Activated CD8-positive, alpha-beta memory T cell treated with anti-CD3 and anti-CD28 coated beads for 4 hours (primary cell): Measurements from ENCODE around the gene SNRNP48.

Experiments used
- DNase-seq, 2 donors: peaks; one replicate each; pipeline ENCODE4 v3.0.0-alpha.2; 2020; ENCODE audit warnings: low read depth in 2 of 2

Gene SNRNP48

DNA sequence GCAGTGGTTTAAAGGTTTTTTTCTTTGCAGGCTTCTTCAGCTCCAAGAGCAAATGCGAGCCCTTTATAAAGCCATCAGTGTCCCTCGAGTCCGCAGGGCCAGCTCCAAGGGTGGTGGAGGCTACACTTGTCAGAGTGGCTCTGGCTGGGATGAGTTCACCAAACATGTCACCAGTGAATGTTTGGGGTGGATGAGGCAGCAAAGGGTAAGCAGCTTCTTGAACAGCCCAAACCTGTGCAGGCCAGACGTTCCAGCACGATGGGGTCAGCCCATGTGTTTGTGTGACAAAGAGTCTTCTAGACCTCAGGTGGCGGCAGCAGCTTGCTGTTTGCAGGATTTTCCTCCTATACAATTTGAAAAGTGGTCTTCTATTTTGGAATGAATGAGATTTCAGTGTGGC lies 30.8 kb upstream of the SNRNP48 start:
- DNase-seq: no peak

- DNase-seq: no peak
Measured at GRCh38 chr6:7559651-7560385, 30.2 kb upstream of the SNRNP48 start.

DNA sequence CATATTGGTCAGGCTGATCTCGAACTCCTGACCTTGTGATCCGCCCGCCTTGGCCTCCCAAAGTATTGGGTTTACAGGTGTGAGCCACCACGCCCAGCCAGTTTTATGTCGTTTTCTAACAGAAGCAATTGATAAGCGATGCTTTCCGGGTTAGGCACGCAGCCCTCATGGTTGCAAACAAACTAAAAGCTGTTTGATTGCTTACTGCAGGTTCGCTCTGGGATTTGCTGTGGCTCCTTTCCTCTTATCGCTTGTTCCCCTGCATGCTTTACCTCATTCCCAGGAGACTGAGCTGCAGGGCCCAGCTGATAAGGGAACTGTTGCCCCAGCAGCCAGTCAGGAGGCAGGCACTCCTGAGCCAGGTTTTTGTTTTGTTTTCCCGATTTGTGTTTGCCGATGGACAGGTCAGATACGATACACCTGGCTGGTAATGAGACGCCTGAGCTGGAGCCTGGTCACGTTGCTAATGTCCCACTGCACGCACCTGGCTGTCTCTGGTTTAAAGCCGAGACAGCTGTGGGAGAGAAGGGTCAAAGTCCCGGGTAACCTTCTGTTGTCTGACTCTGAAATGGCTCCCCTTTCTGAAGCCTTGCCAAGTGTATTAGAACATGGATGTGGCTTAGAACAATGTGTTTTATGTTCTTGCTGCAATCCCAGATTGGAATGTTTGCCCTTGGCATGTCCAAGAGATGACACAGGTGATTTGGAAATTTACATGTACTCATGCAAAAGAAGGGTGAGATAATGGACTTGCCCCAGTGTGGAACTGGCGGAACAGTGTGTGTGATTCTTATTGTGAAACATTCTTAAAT lies 28.6 kb upstream of the SNRNP48 start:
- DNase-seq: no peak

DNA sequence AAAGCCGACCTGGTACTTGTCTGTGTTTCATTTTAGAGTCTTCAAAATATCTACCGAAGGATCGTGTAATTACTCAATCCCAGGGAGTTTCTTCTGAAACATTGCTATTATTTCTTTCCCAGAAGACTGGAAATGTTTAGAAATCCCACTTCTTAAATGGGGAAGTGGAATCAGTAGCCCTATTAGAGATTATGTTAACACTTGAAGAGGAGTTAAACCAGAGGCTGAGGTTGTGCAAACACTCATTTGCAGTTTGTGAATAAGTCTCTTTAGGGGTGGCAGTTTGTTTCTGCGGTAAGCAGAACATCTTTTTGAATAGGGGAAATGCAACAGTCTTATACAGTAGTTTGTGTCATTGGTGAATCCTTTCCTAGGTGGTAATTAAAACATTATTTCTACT lies 27.2 kb upstream of the SNRNP48 start:
- DNase-seq: no peak

DNA sequence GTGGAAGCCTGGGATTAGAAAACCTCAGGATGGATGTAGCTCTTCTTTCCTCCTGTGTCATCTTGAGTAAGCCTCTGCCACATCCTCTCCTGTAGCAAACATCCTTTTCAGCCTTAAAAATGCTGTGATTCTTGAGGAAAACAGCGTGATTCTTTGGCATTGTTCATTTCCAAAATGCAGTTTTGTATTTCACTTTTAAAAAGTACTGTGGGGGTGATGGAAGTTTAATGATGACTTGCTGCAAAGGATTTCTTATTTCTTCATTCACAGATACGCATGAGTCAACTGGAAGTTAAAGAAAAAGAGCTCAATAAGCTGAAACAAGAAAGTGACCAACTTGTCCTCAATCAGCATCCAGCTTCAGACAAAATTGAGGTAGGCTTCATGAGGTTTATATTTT lies 23.9 kb upstream of the SNRNP48 start:
- no peak for DNase-seq

DNA sequence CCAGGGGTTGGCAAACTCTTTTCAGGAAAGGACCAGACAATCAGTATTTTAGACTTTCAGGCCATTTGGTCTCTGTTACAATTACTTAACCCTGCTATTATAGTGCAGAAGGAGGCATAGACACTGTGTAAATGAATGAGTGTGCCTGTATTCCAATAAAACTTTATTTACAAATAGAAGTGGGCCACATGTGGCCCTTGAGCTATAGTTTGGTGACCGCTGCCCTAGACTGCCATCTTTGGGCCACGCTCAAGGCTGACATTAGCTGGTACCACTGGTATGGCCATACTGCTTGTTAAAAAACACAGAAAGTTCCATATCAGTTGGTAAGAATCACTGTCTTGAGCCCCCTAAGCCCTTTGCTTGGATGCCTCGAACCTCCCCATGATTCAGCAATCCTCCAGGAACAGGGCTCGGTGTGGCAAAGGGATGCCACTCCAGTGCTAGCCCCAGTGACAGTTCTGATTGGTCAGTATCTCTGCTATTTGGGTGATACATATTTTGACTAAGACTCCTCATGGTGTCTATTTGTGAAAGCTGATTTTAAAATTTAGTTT lies 23.3 kb upstream of the SNRNP48 start:
- no peak for DNase-seq

GRCh38 chr6:7568021-7568420 lies 22.0 kb upstream of the SNRNP48 start:
- no peak for DNase-seq

DNA sequence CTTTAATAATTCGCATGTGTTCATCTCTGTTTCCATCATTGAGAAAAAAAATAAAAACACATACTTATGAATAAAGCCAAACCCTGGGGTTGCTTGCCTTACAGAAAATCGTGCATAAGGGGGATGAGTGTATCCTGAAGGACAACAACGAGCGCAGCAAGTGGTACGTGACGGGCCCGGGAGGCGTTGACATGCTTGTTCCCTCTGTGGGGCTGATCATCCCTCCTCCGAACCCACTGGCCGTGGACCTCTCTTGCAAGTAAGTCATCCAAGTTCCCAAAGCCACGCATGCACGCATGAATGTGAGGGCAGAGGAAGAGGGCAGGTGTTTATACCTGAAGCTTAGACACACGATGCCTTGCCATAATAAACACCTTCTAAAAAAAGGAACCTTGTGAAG lies 20.9 kb upstream of the SNRNP48 start:
- no peak for DNase-seq

- DNase-seq: no peak
Measured at GRCh38 chr6:7572213-7572943, 17.6 kb upstream of the SNRNP48 start.

GRCh38 chr6:7574500-7574899 lies 15.5 kb upstream of the SNRNP48 start:
- no peak for DNase-seq

GRCh38 chr6:7578516-7578915 lies 11.5 kb upstream of the SNRNP48 start:
- DNase-seq: no peak

GRCh38 chr6:7578931-7579330 lies 11.1 kb upstream of the SNRNP48 start:
- DNase-seq: no peak

- DNase-seq: no peak
Measured at GRCh38 chr6:7579851-7580250, 10.1 kb upstream of the SNRNP48 start.

DNA sequence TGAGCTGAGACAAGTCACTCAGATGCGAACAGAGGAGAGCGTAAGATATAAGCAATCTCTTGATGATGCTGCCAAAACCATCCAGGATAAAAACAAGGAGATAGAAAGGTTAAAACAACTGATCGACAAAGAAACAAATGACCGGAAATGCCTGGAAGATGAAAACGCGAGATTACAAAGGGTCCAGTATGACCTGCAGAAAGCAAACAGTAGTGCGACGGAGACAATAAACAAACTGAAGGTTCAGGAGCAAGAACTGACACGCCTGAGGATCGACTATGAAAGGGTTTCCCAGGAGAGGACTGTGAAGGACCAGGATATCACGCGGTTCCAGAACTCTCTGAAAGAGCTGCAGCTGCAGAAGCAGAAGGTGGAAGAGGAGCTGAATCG lies 9.5 kb upstream of the SNRNP48 start:
- DNase-seq: no peak

DNA sequence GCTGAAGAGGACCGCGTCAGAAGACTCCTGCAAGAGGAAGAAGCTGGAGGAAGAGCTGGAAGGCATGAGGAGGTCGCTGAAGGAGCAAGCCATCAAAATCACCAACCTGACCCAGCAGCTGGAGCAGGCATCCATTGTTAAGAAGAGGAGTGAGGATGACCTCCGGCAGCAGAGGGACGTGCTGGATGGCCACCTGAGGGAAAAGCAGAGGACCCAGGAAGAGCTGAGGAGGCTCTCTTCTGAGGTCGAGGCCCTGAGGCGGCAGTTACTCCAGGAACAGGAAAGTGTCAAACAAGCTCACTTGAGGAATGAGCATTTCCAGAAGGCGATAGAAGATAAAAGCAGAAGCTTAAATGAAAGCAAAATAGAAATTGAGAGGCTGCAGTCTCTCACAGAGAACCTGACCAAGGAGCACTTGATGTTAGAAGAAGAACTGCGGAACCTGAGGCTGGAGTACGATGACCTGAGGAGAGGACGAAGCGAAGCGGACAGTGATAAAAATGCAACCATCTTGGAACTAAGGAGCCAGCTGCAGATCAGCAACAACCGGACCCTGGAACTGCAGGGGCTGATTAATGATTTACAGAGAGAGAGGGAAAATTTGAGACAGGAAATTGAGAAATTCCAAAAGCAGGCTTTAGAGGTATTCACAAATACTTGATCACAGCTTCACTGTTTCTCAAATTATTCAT lies 8.9 kb upstream of the SNRNP48 start:
- DNase-seq: no peak

- no peak for DNase-seq
Measured at GRCh38 chr6:7585287-7585930, 4.6 kb upstream of the SNRNP48 start.

- no peak for DNase-seq
Measured at GRCh38 chr6:7587631-7588100, 2.3 kb upstream of the SNRNP48 start.

GRCh38 chr6:7588506-7588905 lies 1.5 kb upstream of the SNRNP48 start:
- DNase-seq: no peak

GRCh38 chr6:7589221-7589620 lies 777 bp upstream of the SNRNP48 start:
- no peak for DNase-seq

DNA sequence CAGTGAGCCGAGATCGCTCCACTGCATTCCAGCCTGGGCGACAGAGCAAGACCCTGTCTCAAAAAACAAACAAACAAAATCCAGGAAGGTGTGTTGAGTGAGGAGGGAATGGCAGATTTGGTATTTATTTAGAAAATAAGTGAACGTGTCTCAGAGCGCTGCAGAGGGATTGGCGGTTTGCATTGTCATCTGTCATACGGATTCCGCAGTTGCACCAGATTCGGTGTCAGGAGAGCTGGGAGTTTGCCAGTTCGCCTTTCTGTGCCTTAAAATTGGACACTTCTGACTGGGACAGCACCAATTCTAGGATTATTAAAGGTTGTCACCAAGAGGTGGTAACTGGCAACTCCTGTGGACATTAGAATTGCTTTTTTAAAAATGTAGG lies 912 bp downstream of the SNRNP48 start:
- no peak for DNase-seq

- no peak for DNase-seq
Measured at GRCh38 chr6:7591770-7592169, 1.8 kb downstream of the SNRNP48 start.
